Nephron progenitor cell (in vitro differentiated cells): ENCODE measurements around the gene SRPK3.

Source experiments
- DNase-seq: peaks from one replicate; pipeline ENCODE4 v3.0.0; 2021
- H3K27ac Mint-ChIP-seq: 2 replicates; pipeline ENCODE4 v1.8.0; 2021; ENCODE audit warnings: mild to moderate bottlenecking, moderate library complexity, mixed read lengths
- H3K27me3 Mint-ChIP-seq: 2 replicates; pipeline ENCODE4 v1.8.0; 2021; ENCODE audit warnings: mild to moderate bottlenecking, low read depth, mixed read lengths; ENCODE audit not compliant: poor library complexity
- H3K36me3 Mint-ChIP-seq: 2 replicates; pipeline ENCODE4 v1.8.0; 2021; ENCODE audit warnings: low read depth, mixed read lengths
- H3K4me1 Mint-ChIP-seq: 2 replicates; pipeline ENCODE4 v1.8.0; 2021; ENCODE audit warnings: mixed read lengths
- H3K4me3 Mint-ChIP-seq: 2 replicates; pipeline ENCODE4 v1.8.0; 2021; ENCODE audit warnings: mild to moderate bottlenecking, moderate library complexity, mixed read lengths
- H3K9me3 Mint-ChIP-seq: 2 replicates; pipeline ENCODE4 v1.8.0; 2021; ENCODE audit warnings: mild to moderate bottlenecking, moderate library complexity, mixed read lengths
- CTCF ChIP-seq: fragments of 200-600 bp; sonication (generic); IDR thresholded peaks from 2 replicates; pipeline ENCODE4 v1.5.0; 2021; ENCODE audit warnings: antibody characterized with exemption

The SRPK3 gene

GRCh38 chrX:153804621-153805020 lies 23.8 kb downstream of the SRPK3 start:
- no peak for DNase-seq
- peaks cover 17% of the 10 kb centered on the region for H3K4me1 Mint-ChIP-seq
- no peak overlapping the region for H3K4me3 Mint-ChIP-seq
- TF ChIP-seq CTCF = no peak
- peaks cover 48% of the 10 kb centered on the region for H3K9me3 Mint-ChIP-seq
- H3K27ac Mint-ChIP-seq = no peak overlapping the region
- no peaks in the 10 kb centered on the region for H3K36me3 Mint-ChIP-seq
- H3K27me3 Mint-ChIP-seq = no peaks in the 10 kb centered on the region

GRCh38 chrX:153805436-153805835 lies 24.6 kb downstream of the SRPK3 start:
- no peak for DNase-seq
- no peak overlapping the region for H3K4me3 Mint-ChIP-seq
- TF ChIP-seq CTCF = no peak
- H3K27me3 Mint-ChIP-seq = no peaks in the 10 kb centered on the region
- no peaks in the 10 kb centered on the region for H3K36me3 Mint-ChIP-seq
- H3K27ac Mint-ChIP-seq = no peak overlapping the region
- peaks cover 48% of the 10 kb centered on the region for H3K9me3 Mint-ChIP-seq
- H3K4me1 Mint-ChIP-seq = peaks cover 17% of the 10 kb centered on the region

- no peak for TF ChIP-seq CTCF
- Mint-ChIP-seq H3K36me3 (no peaks in the 10 kb centered on the region), H3K4me3 (no peak overlapping the region), H3K27me3 (no peaks in the 10 kb centered on the region), H3K27ac (no peak overlapping the region), H3K9me3 (peaks cover 53% of the 10 kb centered on the region), H3K4me1 (peaks cover 19% of the 10 kb centered on the region)
- DNase-seq = no peak
Observed at GRCh38 chrX:153806999-153807575, 26.2 kb downstream of the SRPK3 start.

GRCh38 chrX:153807976-153808375 lies 27.1 kb downstream of the SRPK3 start:
- Mint-ChIP-seq H3K36me3 (no peaks in the 10 kb centered on the region), H3K9me3 (peaks cover 53% of the 10 kb centered on the region), H3K27me3 (no peaks in the 10 kb centered on the region), H3K4me1 (peaks cover 14% of the 10 kb centered on the region), H3K27ac (no peak overlapping the region), H3K4me3 (no peak overlapping the region)
- no peak for TF ChIP-seq CTCF
- no peak for DNase-seq

GRCh38 chrX:153812220-153812619 lies 31.4 kb downstream of the SRPK3 start:
- Mint-ChIP-seq H3K27me3 (no peaks in the 10 kb centered on the region), H3K4me1 (peaks cover 22% of the 10 kb centered on the region), H3K27ac (no peak overlapping the region), H3K9me3 (peaks cover 65% of the 10 kb centered on the region), H3K4me3 (no peak overlapping the region), H3K36me3 (no peaks in the 10 kb centered on the region)
- no peak for DNase-seq
- TF ChIP-seq CTCF = no peak

- DNase-seq = no peak
Observed at GRCh38 chrX:153813161-153813560, 32.3 kb downstream of the SRPK3 start.

More at GRCh38 chrX:153813161-153813560, 32.3 kb downstream of the SRPK3 start:
- H3K9me3 Mint-ChIP-seq = peaks cover 70% of the 10 kb centered on the region
- H3K27ac Mint-ChIP-seq = no peak overlapping the region
- no peaks in the 10 kb centered on the region for H3K36me3 Mint-ChIP-seq
- H3K4me3 Mint-ChIP-seq = no peak overlapping the region
- peaks cover 23% of the 10 kb centered on the region for H3K4me1 Mint-ChIP-seq
- H3K27me3 Mint-ChIP-seq = no peaks in the 10 kb centered on the region
- no peak for TF ChIP-seq CTCF
